ENCODE measurements around the gene PRKCA.

PRKCA gene

GRCh38 chr17:66413559-66414520, 111.4 kb downstream of the PRKCA start:
- Histone ChIP-seq H3K4me3 (ENCODE audit: low read length, poor library complexity, severe bottlenecking) (no peak overlapping the region), H4K20me1 (ENCODE audit: insufficient read depth, low read length, poor library complexity, severe bottlenecking) (no peaks in the 10 kb centered on the region), H3K27me3 (ENCODE audit: insufficient read depth, low read length, poor library complexity, severe bottlenecking) (no peaks in the 10 kb centered on the region), H3K36me3 (ENCODE audit: insufficient read depth, low read length) (no peaks in the 10 kb centered on the region), H3K79me2 (ENCODE audit: insufficient read depth, low read length) (no peaks in the 10 kb centered on the region), H3K9me3 (ENCODE audit: insufficient read depth, low read depth, low read length) (no peaks in the 10 kb centered on the region), H3F3A (ENCODE audit: low read depth) (no peaks in the 10 kb centered on the region), H2AFZ (ENCODE audit: low read length) (no peak overlapping the region), H3K9me2 (replicated peaks; ENCODE audit: low read depth, low read length) (no peaks in the 10 kb centered on the region), H3K9ac (ENCODE audit: low read depth, low read length, poor library complexity, severe bottlenecking) (no peak overlapping the region), H3K4me2 (ENCODE audit: low read depth, low read length, poor library complexity, severe bottlenecking) (no peak overlapping the region), H3K4me1 (ENCODE audit: insufficient read depth, low read length, poor library complexity, severe bottlenecking) (no peaks in the 10 kb centered on the region)
- no peak for TF ChIP-seq EZH2phosphoT487 (IDR thresholded peaks at IDR 0.05; ENCODE audit: borderline replicate concordance)
- no peak for TF ChIP-seq CTCF (conservative IDR thresholded peaks at IDR 0.05; ENCODE audit: low read length)

GRCh38 chr17:66414561-66415175, 112.3 kb downstream of the PRKCA start:
- Histone ChIP-seq H3K4me2 (ENCODE audit: low read depth, low read length, poor library complexity, severe bottlenecking) (no peak overlapping the region), H2AFZ (ENCODE audit: low read length) (no peak overlapping the region), H3K4me1 (ENCODE audit: insufficient read depth, low read length, poor library complexity, severe bottlenecking) (no peaks in the 10 kb centered on the region), H3F3A (ENCODE audit: low read depth) (no peaks in the 10 kb centered on the region), H3K27me3 (ENCODE audit: insufficient read depth, low read length, poor library complexity, severe bottlenecking) (no peaks in the 10 kb centered on the region), H3K79me2 (ENCODE audit: insufficient read depth, low read length) (no peaks in the 10 kb centered on the region), H3K4me3 (ENCODE audit: low read length, poor library complexity, severe bottlenecking) (no peak overlapping the region), H4K20me1 (ENCODE audit: insufficient read depth, low read length, poor library complexity, severe bottlenecking) (no peaks in the 10 kb centered on the region), H3K9ac (ENCODE audit: low read depth, low read length, poor library complexity, severe bottlenecking) (no peak overlapping the region), H3K9me2 (replicated peaks; ENCODE audit: low read depth, low read length) (no peaks in the 10 kb centered on the region), H3K9me3 (ENCODE audit: insufficient read depth, low read depth, low read length) (no peaks in the 10 kb centered on the region), H3K36me3 (ENCODE audit: insufficient read depth, low read length) (no peaks in the 10 kb centered on the region)
- TF ChIP-seq EZH2phosphoT487 (IDR thresholded peaks at IDR 0.05; ENCODE audit: borderline replicate concordance) (no peak), CTCF (conservative IDR thresholded peaks at IDR 0.05; ENCODE audit: low read length) (no peak)

- TF ChIP-seq EZH2phosphoT487 (IDR thresholded peaks at IDR 0.05; ENCODE audit: borderline replicate concordance) (no peak), CTCF (conservative IDR thresholded peaks at IDR 0.05; ENCODE audit: low read length) (no peak)
- H3K9ac ChIP-seq (ENCODE audit: low read depth, low read length, poor library complexity, severe bottlenecking): no peak overlapping the region
- H3K4me2 ChIP-seq (ENCODE audit: low read depth, low read length, poor library complexity, severe bottlenecking): no peak overlapping the region
- no peaks in the 10 kb centered on the region for H3F3A ChIP-seq (ENCODE audit: low read depth)
- H3K9me3 ChIP-seq (ENCODE audit: insufficient read depth, low read depth, low read length): no peaks in the 10 kb centered on the region
- no peaks in the 10 kb centered on the region for H4K20me1 ChIP-seq (ENCODE audit: insufficient read depth, low read length, poor library complexity, severe bottlenecking)
- H3K4me1 ChIP-seq (ENCODE audit: insufficient read depth, low read length, poor library complexity, severe bottlenecking): no peaks in the 10 kb centered on the region
- H3K79me2 ChIP-seq (ENCODE audit: insufficient read depth, low read length): no peaks in the 10 kb centered on the region
- H3K9me2 ChIP-seq (replicated peaks; ENCODE audit: low read depth, low read length): no peaks in the 10 kb centered on the region
- H3K27me3 ChIP-seq (ENCODE audit: insufficient read depth, low read length, poor library complexity, severe bottlenecking): no peaks in the 10 kb centered on the region
- no peak overlapping the region for H3K4me3 ChIP-seq (ENCODE audit: low read length, poor library complexity, severe bottlenecking)
- no peak overlapping the region for H2AFZ ChIP-seq (ENCODE audit: low read length)
- no peaks in the 10 kb centered on the region for H3K36me3 ChIP-seq (ENCODE audit: insufficient read depth, low read length)
These were observed 113.2 kb downstream of the PRKCA start for GRCh38 chr17:66415366-66416206.
